Measurements from ENCODE around the gene KAT2A.
"Not testable (repeated sequence)": the region's sequence is repeated elsewhere in the genome, so short reads cannot be mapped to it uniquely, and the experiment has no call there.

Gene KAT2A

GRCh38 chr17:42120770-42121769 is at the start of gene KAT2A:
Gene KAT2A, minus strand, starts transcription at chr17:42121367. Its CDS starts 63 bp downstream, at chr17:42121304.
- DNase-seq = peak; percentile 51

- no peak for DNase-seq
These were observed 48.2 kb upstream of the KAT2A start for GRCh38 chr17:42169351-42169750.

DNA sequence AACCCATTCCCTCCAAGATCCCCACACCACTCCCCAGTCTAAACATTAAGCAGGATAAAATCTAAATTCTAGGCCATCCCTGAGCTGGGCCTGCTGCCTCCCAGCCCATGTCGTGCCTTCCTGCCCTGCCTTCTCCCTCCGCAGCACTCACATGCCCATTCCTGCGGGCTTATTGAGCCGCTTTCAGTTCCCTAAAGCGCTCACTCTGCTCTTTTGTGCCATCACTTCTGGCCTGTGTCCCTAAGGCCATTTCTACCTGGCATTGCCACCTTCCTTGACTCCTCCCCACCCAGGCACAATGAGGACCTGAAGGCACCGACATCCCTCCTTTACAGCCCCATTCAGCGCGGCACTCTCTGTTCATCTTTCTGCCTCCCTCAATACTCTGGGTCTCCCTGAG is 46.6 kb upstream of the KAT2A start:
- no peak for DNase-seq

DNA sequence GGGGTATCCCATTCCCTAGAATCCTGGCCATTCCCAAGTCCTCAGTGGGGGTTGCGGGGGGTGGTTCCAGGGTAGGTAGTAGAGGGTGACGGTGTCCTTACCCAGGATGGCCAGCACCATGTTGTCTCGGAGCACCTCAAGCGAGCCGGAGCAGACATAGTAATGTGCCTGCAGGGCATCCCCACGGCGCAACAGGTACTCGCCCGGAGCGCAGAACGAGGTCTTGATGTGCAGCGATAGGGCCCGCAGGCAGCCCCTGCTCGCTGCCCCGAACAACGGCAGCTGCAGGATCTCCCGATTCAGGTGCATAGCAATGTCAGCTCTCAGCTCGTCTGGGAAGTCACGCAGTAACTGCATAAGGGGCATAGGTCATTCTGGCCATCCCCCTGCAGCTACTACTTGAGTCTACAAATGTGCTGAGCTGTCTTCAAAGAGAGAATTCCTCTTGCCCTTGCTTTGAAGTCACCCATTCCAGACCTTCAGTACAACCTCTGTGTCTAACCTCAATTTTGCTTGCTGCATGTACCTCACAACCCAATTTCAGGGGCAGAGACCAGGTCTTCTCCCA is 45.1 kb upstream of the KAT2A start:
- no peak for DNase-seq

DNA sequence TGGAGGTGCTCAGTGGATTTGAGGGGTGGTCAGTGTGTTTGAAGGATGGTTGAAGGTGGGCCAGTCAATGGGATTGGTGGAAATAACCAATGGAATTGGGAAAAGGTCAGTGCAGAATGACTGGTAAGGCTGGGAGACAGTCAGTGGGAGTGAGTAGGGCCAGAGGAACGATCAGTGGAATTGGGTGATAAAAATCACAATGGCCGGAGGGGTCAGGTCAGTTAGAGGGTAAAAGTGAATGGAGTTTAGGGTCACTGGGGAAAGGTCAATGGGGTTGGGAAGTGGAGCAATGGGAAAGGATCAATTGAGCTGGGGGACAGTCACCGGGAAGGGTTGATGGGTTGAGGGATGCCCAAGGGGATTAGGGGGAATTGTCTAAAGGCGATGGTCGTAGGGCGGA is 44.6 kb upstream of the KAT2A start:
- no peak for DNase-seq

DNA sequence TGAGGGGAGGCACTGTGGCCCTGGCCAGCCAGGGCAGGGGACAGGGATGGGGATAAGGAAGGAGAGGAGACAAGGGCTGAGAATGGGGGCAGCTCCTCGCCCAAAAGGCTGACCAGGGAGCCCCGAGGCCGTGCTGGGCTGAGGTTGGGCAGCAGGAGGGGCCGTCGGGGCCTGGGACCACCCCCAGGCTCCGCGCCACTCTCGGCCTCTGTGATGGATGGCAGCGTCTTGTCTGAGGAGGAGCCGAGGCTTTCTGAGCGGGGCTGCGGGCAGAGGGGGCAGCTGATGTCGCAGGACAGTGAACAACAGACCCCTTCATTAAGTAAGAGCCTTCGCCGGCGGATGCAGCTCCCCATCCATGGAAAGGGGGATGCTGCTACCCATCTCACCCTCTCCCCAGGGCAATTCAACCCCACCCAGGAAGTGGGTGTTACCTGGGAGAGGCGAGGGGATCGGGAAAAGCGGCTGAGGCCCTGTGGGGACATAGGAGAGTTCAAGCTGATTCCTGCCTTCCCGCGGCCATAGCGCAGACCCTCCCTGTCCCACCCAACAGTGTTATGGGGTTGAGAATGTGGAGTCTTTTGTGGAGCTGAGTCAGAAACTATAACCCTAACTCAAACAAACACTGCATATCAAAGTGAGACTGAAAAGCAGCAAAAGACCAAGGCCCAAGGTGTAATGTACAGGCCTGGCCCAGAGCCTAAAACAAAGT is 42.7 kb upstream of the KAT2A start:
- no peak for DNase-seq

DNA sequence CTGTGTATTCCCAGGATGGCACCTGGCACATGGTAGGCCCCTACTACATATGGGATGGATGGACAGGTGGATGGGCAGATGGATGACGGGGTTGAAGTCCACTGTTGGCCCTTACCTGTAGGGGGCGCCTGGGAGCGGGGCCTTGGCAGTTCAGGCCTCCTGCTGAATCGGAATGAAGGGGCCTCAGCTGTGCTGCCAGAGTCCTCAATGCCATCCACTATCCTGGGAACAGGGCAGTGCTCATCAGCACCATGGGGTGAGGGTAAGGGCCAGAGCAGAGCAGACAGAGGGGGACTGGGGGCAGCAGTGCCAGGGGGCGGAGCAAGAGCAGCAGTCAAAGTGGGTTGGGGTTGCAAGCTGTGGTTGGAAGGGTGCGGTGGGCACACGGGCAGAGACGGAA is 41.9 kb upstream of the KAT2A start:
- no peak for DNase-seq

- no peak for DNase-seq
These were observed 39.4 kb upstream of the KAT2A start for GRCh38 chr17:42160531-42160910.

DNA sequence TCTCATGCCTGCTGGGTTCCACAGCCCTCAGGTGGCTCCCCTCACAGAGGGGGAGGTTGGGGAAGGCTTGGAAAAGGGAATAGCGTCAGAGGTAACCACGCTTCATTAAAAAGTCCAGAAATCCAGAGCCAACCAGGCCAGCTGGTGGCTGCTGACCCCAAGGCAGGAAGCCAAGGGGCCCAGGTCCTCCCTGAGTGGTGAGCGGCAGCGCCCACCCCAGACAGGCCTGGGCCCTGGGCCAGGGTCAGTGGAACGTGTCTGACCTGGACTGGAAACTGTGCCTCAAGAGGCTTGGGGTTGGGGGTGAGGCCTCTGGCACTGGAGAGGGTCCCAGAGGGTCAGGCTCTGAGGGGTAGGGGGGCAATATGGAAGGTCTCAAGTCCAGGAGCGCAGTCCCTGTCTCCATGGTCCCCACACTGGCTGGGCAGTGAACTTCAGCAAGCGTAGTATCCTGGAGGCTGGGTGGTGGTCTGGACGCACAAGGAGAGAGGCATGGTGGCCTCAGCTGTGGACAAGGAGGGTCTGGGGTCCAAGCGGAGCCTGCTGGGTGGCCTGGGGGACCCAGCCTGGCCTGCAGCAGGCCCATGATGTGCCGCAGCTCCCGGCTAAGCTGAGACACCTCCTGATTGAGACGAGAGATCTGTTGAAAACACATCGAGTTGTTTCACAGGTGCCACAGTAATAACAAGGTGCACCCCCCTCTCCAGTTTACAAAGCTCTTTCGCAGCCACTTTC is 38.8 kb upstream of the KAT2A start:
- no peak for DNase-seq

DNA sequence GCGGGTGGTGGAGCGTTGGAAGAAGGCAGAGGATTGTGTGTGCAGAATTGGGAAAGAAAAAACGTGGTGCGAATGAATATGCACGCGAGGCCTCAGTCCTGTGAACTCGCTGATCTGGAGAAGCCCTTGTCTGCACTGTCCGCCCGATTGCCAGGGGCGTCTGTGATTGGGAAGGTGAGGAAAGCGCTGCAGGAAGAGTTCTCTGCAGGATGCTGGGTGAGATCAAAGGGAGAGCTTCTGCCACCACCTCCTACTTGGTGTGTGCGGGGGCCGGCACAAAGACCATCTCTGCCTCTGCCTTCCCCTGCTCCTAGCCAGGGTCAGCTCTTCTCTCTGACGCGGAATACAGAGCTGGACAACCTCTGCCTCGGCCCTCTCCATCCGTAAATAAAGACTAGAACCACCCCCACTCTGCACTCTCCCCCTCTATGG is 34.5 kb upstream of the KAT2A start:
- DNase-seq = no peak

- DNase-seq = no peak
These were observed 33.0 kb upstream of the KAT2A start for GRCh38 chr17:42153919-42154742.

- DNase-seq = no peak
These were observed 25.9 kb upstream of the KAT2A start for GRCh38 chr17:42146911-42147607.

DNA sequence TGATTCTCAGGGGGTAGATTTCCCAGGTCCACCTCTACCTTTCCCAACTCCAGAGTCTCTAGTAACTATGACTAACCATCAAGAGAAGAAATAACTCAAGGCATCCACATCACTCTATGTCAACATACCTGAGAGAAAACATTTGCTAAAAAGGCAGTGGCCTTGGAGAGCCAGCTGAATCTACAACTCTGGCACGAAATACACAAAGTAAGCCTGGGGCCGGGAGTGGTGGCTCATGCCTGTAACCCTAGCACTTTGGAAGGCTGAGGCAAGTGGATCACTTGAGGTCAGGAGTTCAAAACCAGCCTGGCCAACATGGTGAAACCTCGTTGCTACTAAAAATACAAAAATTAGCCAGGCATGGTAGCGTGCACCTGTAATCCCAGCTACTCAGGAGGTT is 22.0 kb upstream of the KAT2A start:
- not testable (repeated sequence) for DNase-seq

DNA sequence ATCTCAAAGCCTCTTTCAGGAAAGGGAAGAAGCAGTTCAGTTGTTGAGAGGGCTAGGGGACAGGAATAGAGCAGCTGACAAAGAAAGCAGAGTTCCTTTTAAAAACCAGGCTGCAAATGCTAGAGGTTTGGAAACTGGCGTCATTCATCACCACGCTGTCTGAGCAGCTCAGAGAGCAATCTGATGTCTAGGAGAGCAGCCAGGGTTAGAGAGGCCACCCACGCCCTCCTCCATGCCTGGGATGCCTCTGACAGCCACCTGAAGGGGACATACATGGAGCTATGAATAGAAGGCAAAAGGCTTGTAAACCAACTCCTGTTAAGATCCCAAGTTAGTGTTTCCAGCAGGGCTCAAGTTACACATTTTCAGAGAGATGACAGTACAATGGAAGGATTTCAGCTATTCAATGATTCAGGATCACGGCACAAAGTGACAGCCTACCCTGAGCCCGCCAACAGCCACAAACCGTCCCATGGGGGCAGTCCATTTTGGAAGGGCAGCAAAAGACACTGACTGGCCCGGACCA is 21.3 kb upstream of the KAT2A start:
- no peak for DNase-seq

- DNase-seq = no peak
These were observed 20.2 kb upstream of the KAT2A start for GRCh38 chr17:42141382-42141781.

DNA sequence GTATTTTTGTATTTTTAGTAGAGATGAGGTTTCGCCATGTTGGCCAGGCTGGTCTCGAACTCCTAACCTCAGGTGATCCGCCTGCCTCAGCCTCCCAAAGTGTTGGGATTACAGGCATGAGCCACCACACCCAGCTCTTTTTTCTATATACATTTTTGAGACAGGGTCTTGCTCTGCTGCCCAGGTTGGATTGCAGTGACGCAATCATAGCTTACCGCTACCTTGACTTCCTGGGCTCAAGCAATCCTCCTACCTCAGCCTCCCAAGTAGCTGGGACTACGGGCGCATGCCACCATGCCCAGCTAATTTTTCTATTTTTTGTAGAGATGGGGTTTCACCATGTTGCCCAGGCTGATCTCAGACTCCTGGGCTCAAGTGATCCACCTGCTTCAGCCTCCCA is 19.5 kb upstream of the KAT2A start:
- not testable (repeated sequence) for DNase-seq

DNA sequence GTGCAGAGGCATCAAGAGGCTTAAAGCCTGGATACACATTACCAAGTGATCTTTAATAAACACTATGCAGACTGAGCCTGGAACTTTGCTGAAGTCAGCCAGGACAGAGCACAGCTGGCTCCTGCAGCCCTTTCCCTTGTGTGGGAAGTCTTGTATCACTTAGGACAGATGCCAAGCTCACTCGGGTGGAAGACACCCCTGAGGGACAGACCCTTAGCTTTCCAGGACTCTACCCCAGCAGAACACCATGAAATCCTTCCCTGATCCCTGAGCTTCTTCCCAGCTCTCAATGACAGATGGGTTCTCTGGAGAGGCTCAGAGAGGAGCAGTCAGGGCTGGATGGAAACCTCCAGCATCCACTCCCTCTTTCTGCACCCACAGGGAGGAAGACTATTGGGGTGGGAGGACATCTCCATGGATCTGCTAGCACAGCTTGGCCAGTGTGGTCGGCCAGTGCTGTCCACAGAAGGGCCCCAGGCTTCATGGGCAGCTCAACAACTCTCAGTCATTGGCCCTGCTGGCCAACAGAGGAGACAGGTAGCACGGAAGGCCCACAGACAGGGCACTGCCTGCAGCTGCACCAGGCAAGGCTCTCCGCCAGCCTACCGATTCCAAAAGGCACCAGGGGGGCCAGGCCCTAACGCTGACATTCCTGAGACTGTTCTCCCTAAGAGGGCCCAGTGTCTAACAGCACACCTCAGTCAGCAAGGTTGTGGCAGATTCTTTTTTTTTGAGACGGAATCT is 17.8 kb upstream of the KAT2A start:
- DNase-seq = no peak

DNA sequence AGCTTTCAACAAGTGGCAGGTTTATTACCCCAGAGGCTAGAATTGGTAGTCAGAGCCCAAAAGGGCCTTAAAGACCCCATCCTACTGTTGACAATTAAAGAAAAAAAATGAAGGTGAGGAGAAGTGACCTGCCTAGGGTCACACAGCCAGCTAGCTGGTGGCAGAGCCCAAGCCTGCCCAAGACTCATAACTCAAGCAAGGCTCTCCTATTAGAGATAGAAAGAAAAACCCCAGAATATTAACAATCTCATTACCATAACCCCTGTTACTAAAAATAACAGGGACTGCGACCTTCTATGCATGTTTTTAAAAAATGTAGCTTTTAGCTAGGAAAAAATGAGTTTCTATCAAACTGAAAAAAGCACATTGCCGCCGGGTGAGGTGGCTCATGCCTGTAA is 15.5 kb upstream of the KAT2A start:
- DNase-seq = no peak

GRCh38 chr17:42135664-42136653 is 14.8 kb upstream of the KAT2A start:
- no peak for DNase-seq
